ENCODE data around the gene BRIP1.
"Not testable (repeated sequence)": the region's sequence is repeated elsewhere in the genome, so short reads cannot be mapped to it uniquely, and the experiment has no call there.

BRIP1 gene

GRCh38 chr17:61754124-61754523, 109.2 kb downstream of the BRIP1 start:
- no peak for DNase-seq

GRCh38 chr17:61753696-61754095, 109.6 kb downstream of the BRIP1 start:
- DNase-seq, result no peak

GRCh38 chr17:61750656-61751055, 112.7 kb downstream of the BRIP1 start:
- DNase-seq, result no peak

GRCh38 chr17:61749823-61750404, 113.4 kb downstream of the BRIP1 start:
- DNase-seq, result no peak

- no peak for DNase-seq
Observed at GRCh38 chr17:61746248-61746985, 116.9 kb downstream of the BRIP1 start.

- no peak for DNase-seq
Observed at GRCh38 chr17:61744804-61745203, 118.5 kb downstream of the BRIP1 start.

- DNase-seq, result no peak
Observed at GRCh38 chr17:61744252-61744651, 119.1 kb downstream of the BRIP1 start.

GRCh38 chr17:61743766-61744165, 119.6 kb downstream of the BRIP1 start:
- no peak for DNase-seq

GRCh38 chr17:61739002-61739401, 124.3 kb downstream of the BRIP1 start:
- DNase-seq, result no peak

- DNase-seq, result no peak
Observed at GRCh38 chr17:61738249-61738648, 125.1 kb downstream of the BRIP1 start.

GRCh38 chr17:61737820-61738219, 125.5 kb downstream of the BRIP1 start:
- DNase-seq, result no peak

- DNase-seq, result no peak
Observed at GRCh38 chr17:61736438-61736837, 126.9 kb downstream of the BRIP1 start.

- DNase-seq, result no peak
Observed at GRCh38 chr17:61735807-61736206, 127.5 kb downstream of the BRIP1 start.

GRCh38 chr17:61734466-61734865, 128.9 kb downstream of the BRIP1 start:
- DNase-seq, result no peak

GRCh38 chr17:61734012-61734411, 129.3 kb downstream of the BRIP1 start:
- no peak for DNase-seq

- no peak for DNase-seq
Observed at GRCh38 chr17:61733021-61733420, 130.3 kb downstream of the BRIP1 start.

GRCh38 chr17:61732169-61732568, 131.2 kb downstream of the BRIP1 start:
- DNase-seq, result no peak

GRCh38 chr17:61731330-61731729, 132.0 kb downstream of the BRIP1 start:
- DNase-seq, result no peak

- no peak for DNase-seq
Observed at GRCh38 chr17:61729690-61730268, 133.5 kb downstream of the BRIP1 start.

GRCh38 chr17:61728297-61728836, 135.0 kb downstream of the BRIP1 start:
- no peak for DNase-seq

GRCh38 chr17:61727798-61728197, 135.5 kb downstream of the BRIP1 start:
- DNase-seq, result not testable (repeated sequence)

- DNase-seq, result no peak
Observed at GRCh38 chr17:61726977-61727376, 136.4 kb downstream of the BRIP1 start.

- DNase-seq, result no peak
Observed at GRCh38 chr17:61724777-61725176, 138.6 kb downstream of the BRIP1 start.

GRCh38 chr17:61723914-61724313, 139.4 kb downstream of the BRIP1 start:
- no peak for DNase-seq

Data from SHP77 treated with DMSO at 0.1 percent for 48 hours (cell line).